Stimulated activated CD8-positive, alpha-beta memory T cell treated with anti-CD3 and anti-CD28 coated beads, Interleukin-15, amount 100 ng/mL, for 48 hours (primary cell): ENCODE data around the gene HPS4.

Source experiments
- DNase-seq, 2 donors: peaks; one replicate each; pipeline ENCODE4 v3.0.0-alpha.2; 2020; ENCODE audit warnings: low read depth in 2 of 2

Gene HPS4

GRCh38 chr22:26499188-26499703, 15.7 kb upstream of the HPS4 start:
- no peak for DNase-seq

GRCh38 chr22:26496456-26496855, 12.9 kb upstream of the HPS4 start:
- DNase-seq: no peak

GRCh38 chr22:26494506-26494905, 10.9 kb upstream of the HPS4 start:
- no peak for DNase-seq

- no peak for DNase-seq
Observed at GRCh38 chr22:26492220-26492619, 8.6 kb upstream of the HPS4 start.

- DNase-seq: no peak
Observed at GRCh38 chr22:26489447-26490036, 6.0 kb upstream of the HPS4 start.

- DNase-seq: no peak
Observed at GRCh38 chr22:26487996-26488395, 4.4 kb upstream of the HPS4 start.

GRCh38 chr22:26486394-26486793, 2.8 kb upstream of the HPS4 start:
- no peak for DNase-seq

GRCh38 chr22:26485806-26486390, 2.3 kb upstream of the HPS4 start:
- DNase-seq: no peak

- no peak for DNase-seq
Observed at GRCh38 chr22:26485013-26485412, 1.4 kb upstream of the HPS4 start.

- no peak for DNase-seq
Observed at GRCh38 chr22:26484360-26484706, 750 bp upstream of the HPS4 start.

- no peak for DNase-seq
Observed at GRCh38 chr22:26483043-26483438, 542 bp downstream of the HPS4 start.

- no peak for DNase-seq
Observed at GRCh38 chr22:26482161-26482560, 1.4 kb downstream of the HPS4 start.

- no peak for DNase-seq
Observed at GRCh38 chr22:26481694-26482093, 1.9 kb downstream of the HPS4 start.

- DNase-seq: no peak
Observed at GRCh38 chr22:26481112-26481693, 2.4 kb downstream of the HPS4 start.

- DNase-seq: no peak
Observed at GRCh38 chr22:26480611-26480932, 3.0 kb downstream of the HPS4 start.

- DNase-seq: no peak
Observed at GRCh38 chr22:26479792-26480610, 3.6 kb downstream of the HPS4 start.

GRCh38 chr22:26479043-26479791, 4.4 kb downstream of the HPS4 start:
- no peak for DNase-seq

- DNase-seq: no peak
Observed at GRCh38 chr22:26477341-26477731, 6.2 kb downstream of the HPS4 start.

GRCh38 chr22:26476705-26477340, 6.8 kb downstream of the HPS4 start:
- DNase-seq: no peak

GRCh38 chr22:26474682-26475081, 8.9 kb downstream of the HPS4 start:
- DNase-seq: no peak

- DNase-seq: no peak
Observed at GRCh38 chr22:26471522-26471921, 12.1 kb downstream of the HPS4 start.

- no peak for DNase-seq
Observed at GRCh38 chr22:26470807-26471206, 12.8 kb downstream of the HPS4 start.
